Neural progenitor cell (in vitro differentiated cells): ENCODE measurements around the gene NBPF19.
"Not testable (repeated sequence)": the region's sequence is repeated elsewhere in the genome, so short reads cannot be mapped to it uniquely, and the experiment has no call there.

Experiments
- CTCF ChIP-seq: fragments of 200-600 bp; sonication (generic); IDR thresholded peaks from 2 replicates; pipeline ENCODE4 v1.5.1; 2017; ENCODE audit warnings: antibody characterized with exemption, mild to moderate bottlenecking
- EZH2 ChIP-seq: fragments of 200-600 bp; sonication (generic); IDR thresholded peaks from 2 replicates; pipeline ENCODE4 v1.6.1; 2017; ENCODE audit warnings: antibody characterized with exemption, mild to moderate bottlenecking, moderate library complexity
- EZH2phosphoT487 ChIP-seq: fragments of 200-600 bp; sonication (generic); IDR thresholded peaks from 2 replicates; pipeline ENCODE4 v1.6.1; 2017; ENCODE audit warnings: antibody characterized with exemption

- not testable (repeated sequence) for TF ChIP-seq CTCF, EZH2, EZH2phosphoT487
Observed at GRCh38 chr1:149445451-149445850, 29.4 kb upstream of the NBPF19 start.
